GF-D8 (cell line): Measurements from ENCODE around the gene MORN1.
A peak's percentile ranks its signal among the peaks of the same experiment; 100 is the strongest.
"Not testable (repeated sequence)": the region's sequence is repeated elsewhere in the genome, so short reads cannot be mapped to it uniquely, and the experiment has no call there.

Source experiments
- DNase-seq: peaks from one replicate; lab custom pipeline; 2025; lab: John Stamatoyannopoulos, UW

The MORN1 gene

DNA sequence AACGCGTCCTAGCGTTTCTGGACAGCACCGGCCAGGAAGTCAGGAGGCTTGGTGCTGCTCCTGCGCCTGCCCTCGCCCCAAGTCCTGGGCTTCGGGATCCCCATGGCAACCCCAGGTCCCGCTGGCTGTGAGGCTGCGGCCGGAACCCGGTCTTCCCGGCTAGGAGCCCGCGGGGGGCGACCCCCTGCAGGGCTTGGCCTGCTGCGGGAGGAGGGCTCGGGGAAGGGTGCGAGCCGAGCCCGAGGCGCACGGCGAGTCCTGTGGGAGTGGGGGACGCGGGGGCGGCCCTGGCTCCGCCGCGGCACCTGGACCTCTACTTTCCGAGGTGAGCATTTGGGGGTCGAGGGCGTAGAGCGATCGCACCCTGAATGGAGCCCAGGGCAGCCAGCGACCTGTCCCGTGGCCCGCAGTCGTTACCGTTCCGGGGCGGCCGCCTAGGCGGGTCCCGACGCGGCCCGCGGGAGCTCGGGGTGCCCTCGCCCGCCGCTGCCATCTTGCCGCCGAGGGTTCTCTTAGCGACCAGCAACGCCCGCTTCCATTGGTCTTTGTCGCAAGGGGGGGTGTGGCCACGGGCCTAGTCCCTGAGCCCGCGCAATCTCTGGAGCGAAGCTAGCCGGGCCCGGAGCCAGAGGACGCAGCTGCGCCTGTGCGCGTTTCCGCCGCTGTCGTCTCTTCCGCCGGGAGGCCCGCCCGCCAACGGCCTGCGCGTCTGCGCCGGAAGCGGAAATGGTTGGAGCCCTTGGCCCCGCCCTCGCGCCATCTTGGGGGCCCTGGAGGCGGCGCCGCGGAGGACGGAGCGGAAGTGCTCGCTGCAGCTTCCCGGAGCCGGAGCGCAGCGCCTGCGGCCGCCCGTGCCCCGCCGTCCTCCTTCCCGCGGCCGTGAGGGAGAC lies at the start of gene MORN1, which contains the start of gene RER1:
MORN1 (minus strand) TSS at position 514 of the 890 bp plus-strand sequence; CDS start at position 493, 21 bp downstream.
RER1 (plus strand) TSS at position 801 of the 890 bp plus-strand sequence. CDS start 3,950 bp downstream, outside the sequence.
- peak; percentile 94 for DNase-seq

DNA sequence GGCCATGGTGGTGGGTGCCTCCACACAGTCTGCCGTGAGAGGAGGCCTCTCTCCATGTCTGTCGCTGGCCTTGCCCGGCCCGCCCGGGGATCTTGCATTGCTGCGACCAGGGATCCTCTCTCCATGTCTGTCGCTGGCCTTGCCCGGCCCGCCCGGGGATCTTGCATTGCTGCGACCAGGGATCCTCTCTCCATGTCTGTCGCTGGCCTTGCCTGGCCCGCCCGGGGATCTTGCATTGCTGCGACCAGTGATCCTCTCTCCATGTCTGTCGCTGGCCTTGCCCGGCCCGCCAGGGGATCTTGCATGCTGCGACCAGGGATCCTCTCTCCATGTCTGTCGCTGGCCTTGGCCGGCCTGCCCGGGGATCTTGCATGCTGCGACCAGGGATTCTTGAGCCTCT lies 49.0 kb upstream of the MORN1 start:
- DNase-seq, result not testable (repeated sequence)

DNA sequence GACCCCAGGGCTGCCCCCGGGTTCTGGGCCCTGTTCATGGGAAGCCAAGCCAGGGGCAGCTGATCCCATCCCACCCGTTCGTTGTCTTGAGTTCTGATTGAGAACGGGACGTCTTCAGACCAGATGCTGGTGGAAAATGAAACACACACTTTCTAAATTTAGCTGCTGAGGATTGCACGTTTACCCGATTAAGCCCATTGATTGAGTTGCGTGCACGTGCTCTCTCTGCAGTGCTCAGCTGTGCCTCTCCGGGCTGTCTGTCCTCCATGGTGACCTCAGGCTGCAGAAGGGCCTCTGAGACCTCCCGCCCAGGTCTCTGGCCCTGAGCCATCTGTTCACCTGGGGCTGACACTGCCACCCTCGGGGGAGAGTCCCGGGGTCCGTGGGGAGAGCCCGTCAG lies 48.0 kb upstream of the MORN1 start:
- DNase-seq, result no peak

DNA sequence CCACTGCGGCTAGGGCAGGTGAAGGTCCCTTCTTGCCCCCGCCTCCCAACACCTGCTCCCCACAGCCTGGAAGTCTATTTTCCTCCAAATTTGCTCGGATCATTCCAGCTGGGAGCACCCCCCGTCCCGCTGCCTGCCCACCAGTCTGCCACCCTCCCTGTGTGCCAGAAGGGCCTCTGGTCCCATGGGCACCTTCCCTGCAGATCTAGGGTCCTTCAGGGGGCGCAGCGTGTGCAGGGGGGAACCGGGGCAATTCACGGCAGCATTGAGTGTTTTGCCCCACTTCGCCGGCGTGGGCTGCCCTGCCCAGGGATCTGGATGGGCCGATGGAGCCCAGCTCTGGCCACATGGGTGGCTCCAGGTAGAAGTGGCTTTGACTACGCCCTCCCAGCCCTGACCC lies 47.3 kb upstream of the MORN1 start:
- DNase-seq, result no peak

DNA sequence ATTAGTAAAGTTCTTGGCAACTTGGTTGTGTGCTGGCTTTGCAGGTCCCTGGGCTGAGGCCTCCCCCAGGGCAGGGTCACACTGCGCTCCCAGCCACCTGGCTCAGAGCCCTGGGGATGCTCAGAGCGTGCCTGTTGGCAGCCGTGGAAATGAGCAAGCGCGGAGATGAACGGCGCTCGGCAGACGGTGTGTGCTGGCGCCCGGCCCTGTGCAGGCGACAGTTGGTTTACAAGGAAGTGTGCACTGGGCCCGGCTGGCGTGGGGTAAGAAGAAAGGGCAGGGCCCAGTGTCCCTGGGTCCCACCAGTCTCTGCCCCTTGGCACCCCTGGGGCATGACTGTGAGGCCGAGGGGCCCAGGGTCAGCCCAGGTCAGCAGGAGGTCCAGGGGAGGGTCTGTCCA lies 46.7 kb upstream of the MORN1 start:
- no peak for DNase-seq

DNA sequence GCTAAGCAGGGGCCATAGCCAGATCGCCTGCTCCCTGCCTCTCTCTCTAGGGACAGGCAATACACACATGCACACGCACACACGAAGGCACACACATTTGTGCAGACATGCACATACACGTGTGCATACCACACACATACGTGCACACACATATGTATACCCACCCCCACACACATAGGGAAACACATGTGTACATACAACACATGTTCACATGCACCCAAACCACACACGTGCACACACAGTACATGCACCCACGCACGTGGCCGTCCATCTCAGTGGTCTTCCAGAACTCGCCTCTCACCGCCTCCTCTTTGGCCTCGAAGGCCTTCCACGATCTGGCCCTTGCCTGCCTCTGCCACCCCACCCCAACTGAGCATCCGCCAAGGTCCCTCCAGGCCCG lies 46.3 kb upstream of the MORN1 start:
- no peak for DNase-seq

DNA sequence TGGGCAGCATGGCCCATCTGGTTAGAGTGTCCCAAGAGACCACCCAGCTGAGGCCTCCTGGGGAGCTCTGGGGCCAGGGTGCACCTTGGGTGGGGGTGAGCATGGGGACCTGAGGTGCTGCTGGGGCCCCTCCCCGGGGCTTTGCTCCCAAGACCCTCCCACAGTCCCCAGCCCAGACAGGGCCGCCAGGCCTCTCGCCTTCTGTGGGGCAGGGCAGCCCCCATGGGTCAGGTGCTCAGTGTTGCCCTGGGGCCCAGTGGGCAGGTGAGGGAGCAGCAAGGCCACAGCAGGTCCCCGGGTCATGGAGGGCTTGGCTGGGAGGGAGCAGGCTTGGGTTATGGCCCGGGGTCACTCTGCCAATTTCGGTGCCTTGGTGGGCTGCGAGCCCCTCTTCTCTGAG lies 45.5 kb upstream of the MORN1 start:
- DNase-seq, result no peak

DNA sequence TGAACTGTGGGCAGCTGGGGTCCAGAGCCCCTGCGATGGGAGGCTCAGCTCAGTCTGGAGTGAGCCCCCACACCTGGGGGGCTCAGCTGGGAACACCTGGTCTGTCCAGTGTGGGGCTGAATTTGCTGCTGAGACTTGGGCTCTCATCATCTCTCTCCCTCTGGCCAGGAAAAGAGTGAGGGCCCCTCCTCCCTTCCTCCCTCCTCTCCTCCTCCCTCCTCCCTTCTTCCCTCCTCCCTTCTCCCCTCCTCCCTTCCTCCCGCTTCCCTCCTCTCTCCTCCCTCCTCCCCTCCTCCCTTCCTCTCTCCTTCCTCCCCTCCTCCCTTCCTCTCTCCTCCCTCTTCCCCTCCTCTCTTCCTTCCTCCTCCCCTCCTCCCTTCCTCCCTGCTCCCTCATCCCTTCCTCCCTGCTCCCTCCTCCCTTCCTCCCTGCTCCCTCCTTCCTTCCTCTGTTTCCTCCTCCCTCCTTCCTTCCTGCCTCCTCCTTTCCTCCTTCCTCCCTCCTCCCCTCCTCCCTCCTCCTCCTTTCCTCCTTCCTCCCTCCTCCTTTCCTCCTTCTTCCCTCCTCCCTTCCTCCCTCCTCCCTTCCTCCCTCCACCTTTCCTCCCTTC lies 44.5 kb upstream of the MORN1 start:
- DNase-seq, result no peak

DNA sequence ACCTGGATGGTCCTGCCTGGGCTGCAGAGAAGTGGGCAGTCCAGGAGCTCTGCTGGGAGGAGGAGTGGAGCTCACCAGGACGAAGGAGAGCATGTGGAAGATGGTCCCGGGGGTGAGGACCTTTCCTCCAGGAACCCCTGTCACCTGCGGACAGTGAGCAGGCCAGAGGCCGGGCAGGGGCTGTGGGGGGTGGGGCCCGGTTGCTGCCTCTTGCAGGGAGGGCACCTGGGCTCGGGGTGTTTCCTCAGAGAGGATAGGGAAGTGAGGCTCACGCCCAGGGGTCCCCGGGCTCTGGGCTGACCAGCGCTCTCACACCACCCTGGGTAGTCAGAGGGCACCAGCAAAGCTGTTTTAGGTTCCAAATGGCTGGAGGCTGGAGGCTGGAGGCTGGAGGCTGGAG lies 43.7 kb upstream of the MORN1 start:
- DNase-seq, result no peak

DNA sequence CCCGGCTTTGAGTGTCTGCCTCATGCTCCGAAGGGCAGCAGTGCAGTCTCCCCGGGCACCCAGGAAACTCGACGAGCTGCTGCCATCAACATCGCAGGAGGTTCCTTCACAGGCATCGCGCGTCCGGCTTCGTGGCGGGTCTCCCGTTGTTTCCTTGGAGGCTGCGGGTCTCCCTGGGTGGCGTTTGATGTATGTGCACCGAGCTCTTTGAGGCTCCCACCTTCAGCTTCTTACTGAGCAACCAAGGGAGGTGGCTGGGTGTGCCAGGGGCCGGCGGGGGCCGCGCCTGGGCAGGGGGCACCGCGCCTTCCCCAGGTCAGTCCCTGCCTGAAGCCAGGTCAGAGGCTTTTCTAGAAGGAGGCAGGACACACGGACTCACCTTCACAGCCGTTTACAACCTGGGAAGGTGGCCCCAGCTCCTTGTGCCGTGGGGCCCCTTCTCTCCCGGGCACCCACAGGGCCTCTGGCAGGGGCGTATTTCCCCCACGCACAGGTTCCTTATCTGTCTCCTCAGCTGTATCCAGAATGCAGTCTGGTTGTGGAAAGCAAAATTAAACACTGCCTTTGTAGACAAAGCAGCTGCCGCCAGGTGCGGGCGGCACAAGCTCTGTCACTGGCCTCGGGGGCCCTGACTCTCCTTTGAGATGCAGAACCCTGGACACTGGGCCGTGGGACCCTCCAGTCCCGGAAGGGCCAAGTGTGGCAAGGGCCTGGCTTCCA lies 42.7 kb upstream of the MORN1 start:
- DNase-seq, result no peak

DNA sequence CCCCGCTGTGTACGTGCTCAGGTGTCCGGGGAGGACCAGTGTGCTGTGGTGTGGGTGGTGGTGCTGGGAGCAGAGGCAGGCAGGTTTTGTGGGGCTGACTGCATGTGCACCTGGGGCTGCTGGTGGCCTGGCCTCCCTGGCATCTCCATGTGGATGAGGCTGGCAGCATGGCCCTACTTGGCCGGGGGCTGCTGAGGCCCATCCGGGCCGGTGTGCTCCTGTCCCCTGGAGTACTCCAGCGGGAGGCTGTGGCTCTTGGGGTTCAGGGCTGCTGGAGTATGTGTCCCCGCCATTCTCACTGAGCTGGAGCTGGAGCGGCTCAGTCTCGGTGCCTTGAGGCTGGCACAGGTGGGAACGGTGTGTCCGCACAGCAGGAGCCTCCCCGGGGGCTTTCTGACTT lies 41.8 kb upstream of the MORN1 start:
- no peak for DNase-seq

DNA sequence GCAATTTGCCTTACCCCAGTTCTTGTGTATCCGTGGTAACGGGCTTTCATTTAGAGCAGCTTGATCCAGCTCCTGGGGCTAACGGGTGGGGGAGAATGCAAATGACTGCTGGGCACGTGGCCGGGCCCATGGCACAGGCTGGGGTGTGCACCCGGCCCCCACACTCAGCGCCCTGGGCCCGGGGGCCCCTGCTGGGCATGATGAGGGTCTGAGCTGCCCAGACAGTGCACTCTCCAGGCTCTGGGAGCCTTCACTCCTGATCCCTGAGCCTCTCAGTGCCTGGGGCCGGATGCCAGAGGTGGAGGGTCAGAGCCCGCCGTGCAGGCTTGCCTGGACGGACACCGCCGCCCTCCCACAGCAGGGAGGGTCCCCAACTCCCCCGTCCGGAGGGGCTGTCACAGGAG lies 41.1 kb upstream of the MORN1 start:
- DNase-seq, result no peak

DNA sequence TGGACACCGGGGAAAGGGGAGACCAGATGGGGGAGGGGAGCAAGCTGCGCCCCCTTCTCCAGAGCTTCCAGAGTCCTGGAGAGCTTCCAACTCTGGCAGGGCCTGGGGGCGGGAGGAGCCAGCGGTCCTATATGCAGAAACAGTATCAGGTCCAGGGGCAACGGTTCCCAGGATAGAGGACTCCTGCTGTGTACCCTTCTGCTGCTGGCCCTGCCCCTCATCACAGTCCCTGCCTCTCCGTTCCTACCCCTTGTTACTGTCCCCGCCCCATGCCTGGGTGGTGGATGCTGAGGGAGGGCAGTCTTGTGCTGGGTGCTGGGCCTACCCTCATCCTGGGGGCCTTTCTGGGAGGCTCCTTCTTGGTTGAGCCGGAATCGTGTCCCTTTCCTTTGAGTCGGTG lies 40.2 kb upstream of the MORN1 start:
- DNase-seq, result no peak

DNA sequence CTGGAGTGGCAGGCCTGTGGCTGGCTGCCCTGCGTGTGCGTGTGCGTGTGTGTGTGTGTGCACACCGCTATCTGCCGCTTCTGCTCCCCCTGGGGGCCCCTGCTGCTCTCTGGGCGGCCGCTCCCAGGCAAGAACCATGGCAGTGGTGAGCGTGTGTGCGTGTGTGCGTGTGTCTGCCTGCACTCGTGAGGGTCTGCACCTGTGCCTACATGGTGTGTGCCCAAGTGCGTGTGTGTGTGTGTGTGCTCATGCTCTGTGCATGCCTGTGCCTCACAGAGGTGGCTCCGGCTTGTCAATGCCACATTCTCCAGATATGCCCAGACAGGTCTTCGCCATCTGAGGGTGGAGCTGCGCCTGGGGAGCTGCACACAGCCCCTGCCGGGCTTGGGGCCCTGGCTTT lies 39.7 kb upstream of the MORN1 start:
- no peak for DNase-seq

DNA sequence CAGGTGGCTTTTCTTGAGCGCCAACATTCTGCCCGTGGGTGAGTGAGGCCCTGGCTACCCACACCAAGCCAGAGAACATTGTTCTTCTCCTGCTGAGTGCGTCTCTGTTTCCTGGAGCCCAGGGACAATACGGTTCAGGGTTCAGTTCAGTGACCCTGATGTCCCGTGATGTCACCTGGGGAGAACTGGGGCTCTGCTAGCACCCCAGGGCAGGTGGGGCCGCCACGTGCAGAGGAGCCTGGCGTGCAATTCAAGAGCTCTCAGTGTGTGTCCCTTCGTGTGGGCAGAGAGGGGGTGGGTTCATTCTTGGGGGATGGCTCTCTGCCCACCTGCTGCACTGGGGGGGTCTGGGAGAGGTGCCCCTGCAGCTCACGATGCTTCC lies 39.2 kb upstream of the MORN1 start:
- no peak for DNase-seq

DNA sequence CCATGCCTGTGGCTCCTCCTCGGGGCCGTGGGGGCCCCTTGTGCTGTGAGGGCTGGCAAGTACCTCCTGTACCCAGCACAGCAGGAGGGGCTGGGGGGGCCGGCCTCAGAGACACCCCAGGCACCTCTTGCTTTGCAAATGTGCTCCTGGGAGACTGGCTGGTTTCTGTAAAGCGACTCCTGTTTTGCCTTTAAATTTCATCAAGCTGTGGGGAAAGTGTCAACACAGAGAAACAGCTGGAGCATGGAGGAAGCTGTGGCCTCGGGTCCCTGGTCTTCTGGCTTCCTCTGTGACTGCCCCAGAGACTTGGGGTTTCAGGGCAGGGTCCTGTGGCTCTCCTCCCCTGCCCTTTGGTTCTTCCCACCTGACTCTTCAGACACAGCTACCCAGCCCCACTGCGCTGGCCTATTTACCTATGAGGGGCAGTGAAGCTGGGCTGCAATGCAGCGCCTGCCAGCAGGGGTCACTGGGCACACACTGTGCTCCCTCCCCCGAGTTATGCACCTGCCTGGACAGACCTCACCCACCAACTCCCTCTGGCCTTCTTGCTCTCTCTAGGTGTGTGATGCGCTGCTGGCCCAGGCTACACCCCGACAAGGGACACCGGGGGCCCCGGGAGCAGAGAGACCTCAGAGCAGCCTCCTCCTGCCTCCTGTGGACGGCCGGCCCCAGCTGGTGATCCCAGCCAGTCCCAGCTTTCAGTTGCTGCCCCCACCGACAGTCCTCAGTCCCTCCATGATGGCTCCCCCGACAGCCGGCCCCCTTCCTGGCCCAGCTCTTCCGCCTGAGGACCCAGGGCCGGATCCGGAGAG lies 38.6 kb upstream of the MORN1 start:
- DNase-seq, result no peak

DNA sequence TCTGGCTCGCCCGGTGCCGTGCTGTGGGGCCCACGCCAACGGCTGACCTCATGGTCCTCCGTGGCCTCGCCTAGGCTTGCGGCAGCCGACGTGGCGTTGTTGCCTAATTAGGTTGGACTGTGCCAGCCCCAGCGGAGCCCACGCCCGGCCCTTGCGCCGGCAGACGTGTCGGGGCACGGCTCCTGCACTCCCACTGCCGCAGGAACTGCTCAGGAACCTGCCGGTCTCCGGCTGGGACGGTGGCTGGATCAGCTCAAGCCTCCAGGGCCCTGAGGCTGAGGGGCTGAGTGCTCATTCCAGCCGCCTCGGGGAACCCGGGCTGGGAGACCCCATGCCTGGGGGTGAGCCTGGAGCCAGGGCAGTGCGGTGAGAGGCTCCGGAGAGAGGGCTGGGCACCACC lies 37.1 kb upstream of the MORN1 start:
- DNase-seq, result no peak

DNA sequence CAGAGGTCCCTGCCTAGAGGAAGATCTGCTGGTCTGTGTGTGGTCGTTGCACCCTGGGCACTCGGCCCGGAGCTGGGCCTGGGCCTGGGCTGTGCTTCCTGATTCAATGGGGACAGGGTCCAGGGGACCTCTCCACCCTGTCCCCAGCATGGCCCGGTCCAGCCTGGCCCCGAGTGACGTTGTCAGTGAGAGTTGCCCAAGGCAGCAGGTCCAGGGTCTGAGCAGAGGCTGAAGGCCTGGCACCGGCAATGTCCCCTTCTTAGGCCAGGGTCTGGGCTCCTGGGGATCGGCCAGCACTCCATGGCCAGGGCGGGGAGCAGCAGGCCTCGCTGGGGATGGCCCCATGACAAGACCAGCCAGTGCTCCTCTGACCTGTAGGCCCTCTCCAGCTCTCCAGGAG lies 36.6 kb upstream of the MORN1 start:
- DNase-seq, result no peak

DNA sequence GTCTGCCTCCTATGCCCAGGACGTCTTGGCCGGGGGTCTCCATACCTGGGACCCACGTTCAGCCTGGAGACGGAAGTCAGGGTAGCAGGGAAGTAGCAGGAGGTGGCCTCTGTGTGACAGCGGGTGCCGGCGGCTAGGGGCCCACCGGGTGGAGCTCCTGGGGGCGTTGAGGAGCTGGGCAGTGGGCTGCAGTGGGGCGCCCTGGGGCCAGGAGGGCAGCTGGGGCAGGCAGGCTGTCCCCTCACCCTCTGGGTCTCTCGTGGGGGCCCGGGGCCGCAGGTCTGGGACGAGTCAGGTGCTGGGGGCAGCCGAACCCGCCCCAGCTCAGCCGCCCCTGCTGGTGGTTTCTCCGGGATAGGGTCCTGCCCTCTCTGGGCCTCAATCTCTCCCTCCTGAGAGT lies 35.7 kb upstream of the MORN1 start:
- no peak for DNase-seq

DNA sequence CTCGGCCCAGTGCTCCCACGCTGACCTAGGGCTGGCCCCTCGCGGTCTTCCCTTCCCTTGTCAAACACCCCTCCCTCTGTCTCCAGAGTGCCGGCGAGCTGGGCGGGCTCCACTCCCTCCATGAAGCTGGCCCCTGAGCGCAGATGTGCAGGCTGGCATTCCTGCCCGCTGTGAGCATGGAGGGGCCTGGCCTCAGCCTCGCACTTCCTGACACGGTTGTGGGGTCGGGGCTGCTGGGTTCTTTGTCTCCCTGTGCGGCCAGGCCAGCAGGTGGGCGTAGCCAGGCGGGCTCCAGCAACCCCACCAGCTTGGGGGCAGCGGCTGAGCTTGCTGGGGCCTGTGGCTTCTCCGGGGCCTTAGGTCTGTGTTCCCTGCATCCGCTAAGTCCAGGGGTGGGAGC lies 35.2 kb upstream of the MORN1 start:
- no peak for DNase-seq

DNA sequence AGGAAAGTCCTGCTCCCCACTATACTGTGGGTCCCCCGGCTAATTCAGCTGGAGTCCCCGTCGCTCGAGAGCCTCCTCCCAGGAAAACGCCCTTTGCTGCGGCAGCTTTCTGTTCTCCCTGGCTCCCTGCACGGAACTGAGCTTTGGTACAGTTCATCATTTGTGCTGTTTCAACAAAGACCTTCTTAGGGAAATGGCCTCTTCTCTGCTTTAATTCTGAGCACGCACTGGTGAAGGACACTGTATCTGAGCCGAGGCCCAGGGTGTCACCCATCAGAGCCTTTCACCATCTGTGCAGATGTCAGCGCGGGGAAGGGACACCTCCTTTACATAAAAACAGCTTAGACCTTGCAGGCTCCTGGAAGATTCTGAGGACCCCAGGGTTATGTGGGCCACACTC lies 34.5 kb upstream of the MORN1 start:
- no peak for DNase-seq

DNA sequence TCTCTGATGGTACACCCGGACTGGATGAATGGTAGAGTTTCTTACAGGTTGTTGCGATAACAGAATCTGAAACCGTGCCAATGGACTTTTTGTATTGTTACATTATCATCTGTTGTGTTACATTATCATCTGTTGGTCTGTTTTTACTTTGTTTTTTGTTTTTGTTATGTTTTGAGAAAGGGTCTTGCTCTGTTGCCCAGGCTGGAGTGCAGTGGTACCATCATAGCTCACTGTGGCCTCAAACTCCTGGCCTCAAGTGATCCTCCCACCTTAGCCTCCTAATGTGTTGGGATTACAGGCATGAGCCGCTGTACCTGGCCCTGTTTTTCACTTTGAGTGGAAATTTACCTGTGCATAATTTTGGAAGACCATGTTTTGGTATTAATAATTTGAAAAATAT lies 31.2 kb upstream of the MORN1 start:
- no peak for DNase-seq
